NCI-H2107 (cell line): ENCODE measurements around the gene VAV3.

Experiments
- DNase-seq: peaks from one replicate; lab custom pipeline; 2025; lab: John Stamatoyannopoulos, UW

VAV3 gene

GRCh38 chr1:107532318-107532717 is 432.7 kb downstream of the VAV3 start:
- DNase-seq, result peak; percentile 35

GRCh38 chr1:107531065-107531908 is 433.7 kb downstream of the VAV3 start:
- DNase-seq, result no peak

DNA sequence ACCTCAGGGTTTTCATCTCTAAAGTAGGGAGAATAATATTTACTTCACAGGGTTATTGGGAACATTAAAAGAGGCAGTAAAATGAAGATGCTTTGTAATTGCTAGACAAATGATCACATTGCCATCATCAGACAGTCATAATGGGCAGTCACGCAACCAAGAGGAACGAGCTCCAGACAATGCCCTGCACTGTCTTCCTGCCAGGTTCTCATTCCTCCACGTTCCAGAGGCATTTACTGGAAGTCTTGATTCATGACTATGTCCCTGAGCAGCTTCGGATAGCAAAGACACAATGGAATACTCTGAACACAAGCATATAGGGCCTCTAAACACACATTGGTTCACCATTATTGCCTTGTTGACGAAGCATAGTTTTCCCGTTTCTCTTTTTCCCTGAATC is 434.4 kb downstream of the VAV3 start:
- DNase-seq, result no peak

- DNase-seq, result no peak
Observed at GRCh38 chr1:107529511-107530149, 435.4 kb downstream of the VAV3 start.

- no peak for DNase-seq
Observed at GRCh38 chr1:107526524-107527198, 438.3 kb downstream of the VAV3 start.

DNA sequence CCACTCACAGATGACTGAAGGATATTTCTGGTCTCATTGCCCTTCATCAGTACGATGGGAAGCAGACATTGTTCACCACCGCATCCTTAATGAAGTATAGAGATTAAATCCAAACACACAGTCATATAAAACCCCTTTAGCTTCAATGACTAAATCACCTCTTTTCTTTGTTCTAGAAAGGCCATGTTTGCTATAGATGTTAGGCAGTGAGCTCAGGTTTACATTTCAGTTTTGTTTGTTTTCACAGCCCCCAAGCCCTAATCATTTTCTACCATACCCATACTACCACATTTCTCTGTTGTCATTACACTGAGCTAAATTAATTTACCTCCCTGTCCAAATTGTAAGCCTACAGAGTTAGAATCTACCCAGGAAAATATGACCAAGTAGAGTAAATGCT is 439.0 kb downstream of the VAV3 start:
- DNase-seq, result no peak

DNA sequence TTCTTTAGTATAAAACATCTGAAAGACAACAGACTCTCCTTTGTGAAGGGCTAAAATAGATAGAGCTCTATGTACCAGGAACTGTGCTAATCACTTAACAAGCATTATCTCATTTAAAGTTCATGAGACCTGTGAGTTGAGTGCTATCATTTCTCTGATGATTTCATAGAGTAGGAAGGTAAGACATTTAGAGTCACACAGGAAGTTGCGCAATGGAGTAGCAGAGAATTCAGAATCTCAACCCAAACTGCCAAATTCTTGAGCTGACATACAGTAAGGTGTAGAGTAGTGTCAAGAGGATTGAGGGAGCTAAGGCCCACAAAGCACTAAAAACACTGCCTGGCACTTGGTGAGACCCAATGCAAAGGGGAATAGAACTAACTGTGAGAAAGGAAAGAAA is 439.8 kb downstream of the VAV3 start:
- DNase-seq, result no peak

DNA sequence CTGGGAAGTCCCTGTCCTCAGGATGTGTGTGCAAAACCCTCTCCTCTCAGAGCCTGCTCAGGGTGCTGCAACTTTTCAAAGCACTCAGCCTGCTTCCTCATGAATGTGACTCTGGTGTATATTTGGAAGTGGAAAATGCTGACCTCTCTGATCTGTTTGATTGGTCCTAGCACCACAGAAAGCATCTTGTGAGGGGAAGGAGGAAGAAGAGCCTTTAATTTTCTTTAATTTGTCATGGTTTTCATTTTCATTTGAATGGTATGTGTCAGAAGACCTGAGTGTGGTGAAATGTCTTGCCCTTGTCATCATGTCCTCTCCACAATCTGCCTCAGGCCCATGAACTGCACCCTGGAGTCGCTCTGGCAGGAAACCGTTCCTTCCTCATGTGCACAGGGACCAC is 440.7 kb downstream of the VAV3 start:
- no peak for DNase-seq

GRCh38 chr1:107523736-107524135 is 441.2 kb downstream of the VAV3 start:
- DNase-seq, result no peak

DNA sequence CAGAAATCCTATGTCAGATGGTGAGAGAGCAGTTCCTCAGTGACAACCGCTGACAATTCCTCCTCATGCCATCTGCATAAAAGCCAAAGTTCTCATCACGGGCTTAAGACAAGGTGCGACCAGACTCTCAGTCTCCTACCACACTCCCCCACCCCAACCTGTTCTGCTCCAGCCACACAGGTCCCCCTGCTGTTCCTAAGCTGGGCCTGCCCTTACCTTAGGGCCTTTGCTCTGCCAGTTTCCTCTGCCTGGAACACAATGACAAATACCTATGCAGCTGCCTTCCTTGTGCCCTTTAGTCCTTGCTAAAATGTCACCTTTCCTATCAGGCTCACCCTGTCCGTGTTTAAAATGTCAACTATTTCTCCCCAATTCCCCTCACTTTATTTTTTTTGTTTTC is 441.9 kb downstream of the VAV3 start:
- no peak for DNase-seq
